Endodermal cell (in vitro differentiated cells): Measurements from ENCODE around the gene OR10H4. TPM values are rescaled to one million over a fixed set of nuclear protein-coding genes. Genes with fewer than 3 reads are reported as not detected.

Experiments used
- DNase-seq: peaks from one replicate; pipeline ENCODE4 v3.0.0-alpha.2; 2017
- H3K27ac ChIP-seq: 2 replicates; pipeline ENCODE4 v1.5.1; 2013; ENCODE audit warnings: mild to moderate bottlenecking, low read depth, low read length, moderate library complexity
- H3K27me3 ChIP-seq: 2 replicates; pipeline ENCODE4 v1.6.1; 2013; ENCODE audit warnings: mild to moderate bottlenecking, low read length, moderate library complexity; ENCODE audit not compliant: insufficient read depth, control insufficient read depth, poor library complexity, severe bottlenecking
- H3K36me3 ChIP-seq: 2 replicates; pipeline ENCODE4 v1.7.0; 2013; ENCODE audit warnings: mild to moderate bottlenecking, low read length, moderate library complexity; ENCODE audit not compliant: control insufficient read depth, insufficient read depth
- H3K4me1 ChIP-seq: one replicate; pipeline ENCODE4 v1.7.0; 2013; ENCODE audit warnings: low read length; ENCODE audit not compliant: control insufficient read depth, insufficient read depth
- H3K4me3 ChIP-seq: 2 replicates; pipeline ENCODE4 v1.5.1; 2013; ENCODE audit warnings: mild to moderate bottlenecking, low read length, moderate library complexity
- H3K9ac ChIP-seq: 2 replicates; pipeline ENCODE4 v1.6.1; 2013; ENCODE audit warnings: mild to moderate bottlenecking, low read length, moderate library complexity; ENCODE audit not compliant: poor library complexity, severe bottlenecking; ENCODE audit errors: extremely low read depth
- H3K9me3 ChIP-seq: 2 replicates; pipeline ENCODE4 v1.6.1; 2013; ENCODE audit warnings: mild to moderate bottlenecking, low read length, moderate library complexity; ENCODE audit not compliant: control insufficient read depth
- H3K27ac Mint-ChIP-seq: 2 replicates; pipeline ENCODE4 v1.8.0; 2020; ENCODE audit warnings: mixed read lengths
- H3K27me3 Mint-ChIP-seq: 2 replicates; pipeline ENCODE4 v1.8.0; 2021; ENCODE audit warnings: mild to moderate bottlenecking, mixed read lengths; ENCODE audit not compliant: insufficient read depth
- H3K36me3 Mint-ChIP-seq: 2 replicates; pipeline ENCODE4 v1.8.0; 2020; ENCODE audit warnings: low read depth, mixed read lengths
- H3K4me1 Mint-ChIP-seq: 2 replicates; pipeline ENCODE4 v1.8.0; 2020; ENCODE audit warnings: mixed read lengths
- H3K4me3 Mint-ChIP-seq: 2 replicates; pipeline ENCODE4 v1.8.0; 2020; ENCODE audit warnings: mild to moderate bottlenecking, moderate library complexity, mixed read lengths
- H3K9me3 Mint-ChIP-seq: 2 replicates; pipeline ENCODE4 v1.8.0; 2020; ENCODE audit warnings: mild to moderate bottlenecking, mixed read lengths
- WGBS, 2 experiments: methylation state at CpG; one replicate each; pipeline versions ENCODE4 v1.1.5 to v1.1.7; 2013; ENCODE audit warnings: missing lambda C conversion rate in 2 of 2, mixed read lengths in 1 of 2; ENCODE audit not compliant: insufficient coverage in 1 of 2, insufficient read length in 1 of 2; 5-methylcytosine and 5-hydroxymethylcytosine counted together
- total RNA-seq, 2 donors: library from RNA; stranded (reverse); fragmentation: NEBNext Ultra II Directional in 1 of 2; extraction: Animal tissue kit (Norgen Biotek cat#: 25700) in 1 of 2; gene quantifications; 2 replicates in 1 of 2; 3 replicates in 1 of 2; pipeline ENCODE4 v1.2.1, GENCODE V29; 2021
- TF ChIP-seq, protein P1 (sequence below): fragments of 200-600 bp; sonication (generic); conservative IDR thresholded peaks from 2 replicates; pipeline ENCODE4 v1.5.0; 2021; ENCODE audit warnings: antibody characterized with exemption, mild to moderate bottlenecking

OR10H4 gene
- total RNA-seq, 2 donors from 2014 or later: not detected

DNA sequence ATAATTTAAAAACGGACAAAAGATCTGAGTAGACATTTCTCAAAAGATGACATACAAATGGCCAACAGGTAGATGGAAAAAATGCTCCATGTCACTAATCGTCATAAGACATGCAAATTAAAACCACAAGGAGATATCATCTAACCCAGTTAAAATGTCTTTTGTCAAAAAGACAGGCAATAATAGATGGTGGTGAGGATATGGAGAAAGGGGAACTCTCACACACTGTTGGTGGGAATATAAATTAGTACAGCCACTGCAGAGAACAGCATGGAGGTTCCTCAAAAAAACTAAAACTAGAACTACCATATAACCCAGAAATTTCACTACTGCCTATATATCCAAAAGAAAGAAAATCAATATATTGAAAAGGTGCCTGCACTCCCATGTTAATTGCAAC lies 37.9 kb downstream of the OR10H4 start:
- Mint-ChIP-seq H3K27ac (no peak overlapping the region), H3K4me3 (no peak overlapping the region), H3K27me3 (no peaks in the 10 kb centered on the region), H3K36me3 (no peaks in the 10 kb centered on the region), H3K9me3 (peaks cover 87% of the 10 kb centered on the region), H3K4me1 (no peaks in the 10 kb centered on the region)
- Histone ChIP-seq H3K27ac (no peak overlapping the region), H3K9me3 (peaks cover 76% of the 10 kb centered on the region), H3K4me1 (no peaks in the 10 kb centered on the region), H3K36me3 (no peaks in the 10 kb centered on the region), H3K4me3 (no peak overlapping the region), H3K27me3 (no peaks in the 10 kb centered on the region), H3K9ac (no peak overlapping the region)
- TF ChIP-seq, protein P1, sequence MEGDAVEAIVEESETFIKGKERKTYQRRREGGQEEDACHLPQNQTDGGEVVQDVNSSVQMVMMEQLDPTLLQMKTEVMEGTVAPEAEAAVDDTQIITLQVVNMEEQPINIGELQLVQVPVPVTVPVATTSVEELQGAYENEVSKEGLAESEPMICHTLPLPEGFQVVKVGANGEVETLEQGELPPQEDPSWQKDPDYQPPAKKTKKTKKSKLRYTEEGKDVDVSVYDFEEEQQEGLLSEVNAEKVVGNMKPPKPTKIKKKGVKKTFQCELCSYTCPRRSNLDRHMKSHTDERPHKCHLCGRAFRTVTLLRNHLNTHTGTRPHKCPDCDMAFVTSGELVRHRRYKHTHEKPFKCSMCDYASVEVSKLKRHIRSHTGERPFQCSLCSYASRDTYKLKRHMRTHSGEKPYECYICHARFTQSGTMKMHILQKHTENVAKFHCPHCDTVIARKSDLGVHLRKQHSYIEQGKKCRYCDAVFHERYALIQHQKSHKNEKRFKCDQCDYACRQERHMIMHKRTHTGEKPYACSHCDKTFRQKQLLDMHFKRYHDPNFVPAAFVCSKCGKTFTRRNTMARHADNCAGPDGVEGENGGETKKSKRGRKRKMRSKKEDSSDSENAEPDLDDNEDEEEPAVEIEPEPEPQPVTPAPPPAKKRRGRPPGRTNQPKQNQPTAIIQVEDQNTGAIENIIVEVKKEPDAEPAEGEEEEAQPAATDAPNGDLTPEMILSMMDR: no peak
- 83% methylated on average over 2 of the region's 2 CpGs; no CpG with 5 or more reads in 1 of the 2 experiments for WGBS, 2 experiments
- no peak for DNase-seq

DNA sequence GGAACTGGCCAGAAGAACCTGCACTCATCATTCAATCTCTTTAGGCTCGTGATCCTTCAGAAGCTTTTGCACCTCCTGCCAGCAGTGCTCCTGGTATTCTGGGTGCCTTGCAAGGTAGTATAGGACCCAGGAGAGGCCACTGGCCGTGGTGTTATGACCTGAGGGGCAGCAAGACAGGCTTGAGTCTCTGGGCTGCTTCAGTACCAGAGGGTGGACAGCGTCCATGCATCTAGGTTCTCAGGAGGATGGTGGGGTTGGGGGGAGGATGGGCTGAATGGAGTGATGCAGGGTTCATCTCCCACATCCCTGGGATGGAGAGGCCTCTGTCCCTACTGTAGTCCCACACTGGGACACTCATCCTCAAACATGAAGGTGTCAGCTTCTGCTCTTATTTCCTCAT lies 41.1 kb downstream of the OR10H4 start:
- TF ChIP-seq, protein P1: no peak
- no peak overlapping the region for H3K4me3 Mint-ChIP-seq
- no peak overlapping the region for H3K27ac ChIP-seq
- no peaks in the 10 kb centered on the region for H3K4me1 ChIP-seq
- H3K36me3 Mint-ChIP-seq: no peaks in the 10 kb centered on the region
- no peaks in the 10 kb centered on the region for H3K27me3 Mint-ChIP-seq
- H3K9ac ChIP-seq: no peak overlapping the region
- peaks cover 93% of the 10 kb centered on the region for H3K9me3 Mint-ChIP-seq
- 55% methylated on average over 3 of the region's 3 CpGs; no CpG with 5 or more reads in 1 of the 2 experiments for WGBS, 2 experiments
- H3K9me3 ChIP-seq: peaks cover 62% of the 10 kb centered on the region
- no peaks in the 10 kb centered on the region for H3K36me3 ChIP-seq
- no peak for DNase-seq
- no peak overlapping the region for H3K4me3 ChIP-seq
- H3K4me1 Mint-ChIP-seq: no peaks in the 10 kb centered on the region
- H3K27me3 ChIP-seq: no peaks in the 10 kb centered on the region
- H3K27ac Mint-ChIP-seq: no peak overlapping the region

DNA sequence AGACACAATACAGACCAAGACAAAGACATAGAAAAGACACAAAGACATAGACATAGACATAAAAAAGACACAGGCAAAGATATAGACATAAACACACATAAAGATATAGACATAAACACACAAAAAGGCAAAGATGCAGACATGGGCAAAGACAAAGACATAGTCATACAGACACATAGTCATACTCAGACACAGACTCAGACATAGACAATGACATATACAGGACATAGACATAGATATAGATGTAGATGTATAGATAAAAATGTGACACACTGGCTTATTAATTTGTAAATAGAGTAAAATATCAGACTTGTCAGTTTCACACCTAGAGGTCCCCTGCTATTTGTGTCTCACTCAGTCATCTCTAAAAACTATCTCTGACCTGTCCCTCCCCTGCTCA lies 42.8 kb downstream of the OR10H4 start:
- no peaks in the 10 kb centered on the region for H3K36me3 Mint-ChIP-seq
- no peak for DNase-seq
- H3K4me3 Mint-ChIP-seq: no peak overlapping the region
- Histone ChIP-seq H3K4me3 (no peak overlapping the region), H3K36me3 (no peaks in the 10 kb centered on the region), H3K27ac (no peak overlapping the region), H3K27me3 (no peaks in the 10 kb centered on the region), H3K4me1 (no peaks in the 10 kb centered on the region), H3K9ac (no peak overlapping the region), H3K9me3 (peaks cover 51% of the 10 kb centered on the region)
- peaks cover 98% of the 10 kb centered on the region for H3K9me3 Mint-ChIP-seq
- no peak overlapping the region for H3K27ac Mint-ChIP-seq
- no peaks in the 10 kb centered on the region for H3K27me3 Mint-ChIP-seq
- H3K4me1 Mint-ChIP-seq: no peaks in the 10 kb centered on the region
- TF ChIP-seq, protein P1: no peak
